ENCODE results near the gene SLC39A8.

The SLC39A8 gene

GRCh38 chr4:102341201-102341600 lies 4.1 kb downstream of the SLC39A8 start:
- no peak for DNase-seq (ENCODE audit: low read depth, low spot score)

GRCh38 chr4:102339018-102339417 lies 6.3 kb downstream of the SLC39A8 start:
- no peak for DNase-seq (ENCODE audit: low read depth, low spot score)

- no peak for DNase-seq (ENCODE audit: low read depth, low spot score)
These were observed 6.9 kb downstream of the SLC39A8 start for GRCh38 chr4:102338405-102338804.

DNA sequence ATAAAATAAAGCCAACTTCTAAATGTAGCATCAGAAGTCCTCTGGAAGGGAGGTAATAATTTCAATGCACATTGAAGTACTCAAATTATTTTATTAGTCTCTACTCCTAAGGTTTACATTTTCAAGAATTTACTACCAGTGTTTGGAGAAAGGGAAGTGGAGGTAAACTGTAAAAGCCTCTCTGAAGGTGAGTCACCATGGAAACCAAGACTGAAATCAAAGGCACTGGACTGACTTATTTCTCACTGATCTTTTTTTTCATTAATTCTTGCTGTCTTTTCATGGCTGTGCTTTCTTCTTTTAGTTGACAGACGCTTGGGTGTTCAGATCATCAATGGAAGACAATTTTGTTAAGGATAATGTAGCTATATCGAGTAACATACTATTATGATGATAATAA lies 9.7 kb downstream of the SLC39A8 start:
- no peak for DNase-seq (ENCODE audit: low read depth, low spot score)

- DNase-seq (ENCODE audit: low read depth, low spot score) = no peak
These were observed 10.7 kb downstream of the SLC39A8 start for GRCh38 chr4:102334624-102335023.

- DNase-seq (ENCODE audit: low read depth, low spot score) = no peak
These were observed 11.5 kb downstream of the SLC39A8 start for GRCh38 chr4:102333787-102334186.

DNA sequence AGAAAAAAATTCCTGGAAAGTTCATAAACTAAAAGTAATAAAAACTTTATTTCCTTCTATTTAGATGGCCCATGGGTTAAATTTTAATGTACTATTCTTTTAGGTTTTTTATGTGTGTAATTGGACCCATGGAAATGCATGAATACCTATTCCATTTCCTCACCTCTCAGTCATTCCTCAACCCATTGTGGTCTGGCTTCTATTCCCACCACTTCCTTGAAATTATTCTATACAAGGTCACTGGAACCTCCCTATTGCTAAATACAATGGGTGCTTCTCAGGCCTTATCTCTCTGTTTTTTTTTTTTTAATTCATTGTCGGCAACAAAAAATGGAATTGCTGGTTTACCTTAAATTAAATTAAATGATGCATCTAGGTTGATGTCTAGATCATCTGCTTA lies 17.2 kb downstream of the SLC39A8 start:
- DNase-seq (ENCODE audit: low read depth, low spot score) = no peak

DNA sequence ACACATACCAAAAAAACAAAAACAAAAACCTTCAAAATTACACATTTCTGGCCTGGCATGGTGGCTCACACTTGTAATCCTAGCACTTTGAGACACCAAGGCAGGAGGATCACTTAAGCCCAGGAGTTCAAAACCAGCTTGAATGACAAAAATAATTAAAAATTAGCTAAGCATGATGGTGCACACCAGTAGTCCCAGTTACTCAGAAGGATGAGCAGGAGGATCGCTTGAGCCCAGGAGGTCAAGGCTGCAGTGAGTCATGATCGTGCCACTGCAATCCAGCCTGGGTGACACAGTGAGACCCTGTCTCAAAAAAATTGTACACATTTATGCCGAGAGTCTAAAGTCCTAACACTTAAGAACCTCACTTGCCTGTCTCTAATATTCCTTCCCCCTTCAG lies 18.3 kb downstream of the SLC39A8 start:
- no peak for DNase-seq (ENCODE audit: low read depth, low spot score)

DNA sequence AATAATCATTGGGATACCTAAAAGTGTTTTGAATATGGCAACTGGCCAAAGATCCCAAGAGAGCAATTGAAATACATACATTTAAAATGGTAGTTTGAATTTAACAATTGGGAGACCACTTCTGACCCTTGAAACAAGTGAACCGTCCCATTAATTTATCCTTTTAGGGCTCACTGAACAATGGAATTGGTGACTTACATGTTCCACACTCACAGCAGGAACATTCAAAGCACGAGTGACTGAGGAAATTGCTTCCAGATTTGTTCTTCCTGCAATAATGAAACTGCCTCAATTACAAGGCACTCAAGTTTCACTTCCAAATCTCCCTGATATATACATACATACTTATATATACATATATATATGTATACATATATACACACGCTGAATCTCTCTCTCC lies 20.6 kb downstream of the SLC39A8 start:
- no peak for DNase-seq (ENCODE audit: low read depth, low spot score)

- no peak for DNase-seq (ENCODE audit: low read depth, low spot score)
These were observed 22.5 kb downstream of the SLC39A8 start for GRCh38 chr4:102322736-102323135.

GRCh38 chr4:102321260-102321995 lies 23.9 kb downstream of the SLC39A8 start:
- DNase-seq (ENCODE audit: low read depth, low spot score) = no peak

- DNase-seq (ENCODE audit: low read depth, low spot score) = no peak
These were observed 25.7 kb downstream of the SLC39A8 start for GRCh38 chr4:102319594-102319993.

- DNase-seq (ENCODE audit: low read depth, low spot score) = no peak
These were observed 26.8 kb downstream of the SLC39A8 start for GRCh38 chr4:102318526-102318925.

DNA sequence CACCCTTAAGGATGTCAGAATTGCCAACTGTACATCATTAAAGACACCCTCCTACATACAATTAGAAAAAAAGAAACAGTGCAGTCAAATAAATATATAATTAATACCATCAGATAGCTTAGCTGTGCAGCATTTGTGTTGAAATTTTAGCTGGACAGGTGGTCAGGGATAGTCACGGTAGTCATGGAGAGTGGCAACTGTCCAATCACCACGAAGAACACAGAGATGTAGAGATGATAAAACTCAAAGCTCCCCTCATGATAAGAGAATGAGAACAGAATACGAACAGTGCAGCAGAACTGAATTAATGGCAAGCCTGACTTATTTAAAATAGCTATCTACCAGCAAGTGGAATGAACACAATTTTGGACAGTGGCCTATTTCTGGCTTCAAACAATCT lies 27.2 kb downstream of the SLC39A8 start:
- DNase-seq (ENCODE audit: low read depth, low spot score) = no peak

DNA sequence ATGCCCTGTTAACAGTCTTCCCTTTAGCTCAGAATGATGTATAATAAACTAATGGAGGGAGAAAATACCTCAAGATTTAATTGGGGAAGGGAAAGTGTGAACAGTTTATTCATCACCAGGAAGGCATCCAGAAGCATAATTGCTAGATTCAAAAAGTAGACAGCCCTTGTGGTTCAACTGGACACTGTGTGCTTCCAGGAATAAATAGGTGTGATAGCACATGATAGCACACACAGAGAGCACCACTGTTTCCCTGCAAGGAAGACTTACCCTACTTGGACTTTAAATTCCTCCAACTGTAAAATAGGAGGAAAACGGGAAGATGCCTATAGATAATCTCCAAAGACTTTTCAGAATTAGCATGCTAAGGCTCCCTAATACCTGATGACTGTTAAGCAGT lies 27.8 kb downstream of the SLC39A8 start:
- no peak for DNase-seq (ENCODE audit: low read depth, low spot score)

- no peak for DNase-seq (ENCODE audit: low read depth, low spot score)
These were observed 28.7 kb downstream of the SLC39A8 start for GRCh38 chr4:102316585-102316984.

GRCh38 chr4:102315532-102315931 lies 29.8 kb downstream of the SLC39A8 start:
- no peak for DNase-seq (ENCODE audit: low read depth, low spot score)

GRCh38 chr4:102312417-102312816 lies 32.9 kb downstream of the SLC39A8 start:
- no peak for DNase-seq (ENCODE audit: low read depth, low spot score)

GRCh38 chr4:102311912-102312311 lies 33.4 kb downstream of the SLC39A8 start:
- DNase-seq (ENCODE audit: low read depth, low spot score) = no peak

DNA sequence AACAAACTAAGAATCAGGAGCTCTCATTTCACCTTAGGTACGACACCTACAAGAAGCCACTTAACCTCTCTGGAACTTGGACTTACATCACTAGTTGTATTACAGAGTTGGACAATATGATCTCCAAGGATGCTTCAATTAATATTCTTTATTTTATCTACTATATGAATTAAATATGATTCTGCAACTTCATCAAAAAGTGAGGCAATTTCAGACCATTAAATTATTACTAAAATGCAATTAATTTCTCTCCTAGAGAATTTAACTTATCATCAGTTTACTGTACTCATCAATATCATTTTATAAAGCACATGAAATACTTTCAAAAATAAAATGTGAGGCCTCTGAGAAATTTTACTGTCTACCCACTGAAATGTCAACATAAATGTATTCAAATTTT lies 33.9 kb downstream of the SLC39A8 start:
- no peak for DNase-seq (ENCODE audit: low read depth, low spot score)

DNA sequence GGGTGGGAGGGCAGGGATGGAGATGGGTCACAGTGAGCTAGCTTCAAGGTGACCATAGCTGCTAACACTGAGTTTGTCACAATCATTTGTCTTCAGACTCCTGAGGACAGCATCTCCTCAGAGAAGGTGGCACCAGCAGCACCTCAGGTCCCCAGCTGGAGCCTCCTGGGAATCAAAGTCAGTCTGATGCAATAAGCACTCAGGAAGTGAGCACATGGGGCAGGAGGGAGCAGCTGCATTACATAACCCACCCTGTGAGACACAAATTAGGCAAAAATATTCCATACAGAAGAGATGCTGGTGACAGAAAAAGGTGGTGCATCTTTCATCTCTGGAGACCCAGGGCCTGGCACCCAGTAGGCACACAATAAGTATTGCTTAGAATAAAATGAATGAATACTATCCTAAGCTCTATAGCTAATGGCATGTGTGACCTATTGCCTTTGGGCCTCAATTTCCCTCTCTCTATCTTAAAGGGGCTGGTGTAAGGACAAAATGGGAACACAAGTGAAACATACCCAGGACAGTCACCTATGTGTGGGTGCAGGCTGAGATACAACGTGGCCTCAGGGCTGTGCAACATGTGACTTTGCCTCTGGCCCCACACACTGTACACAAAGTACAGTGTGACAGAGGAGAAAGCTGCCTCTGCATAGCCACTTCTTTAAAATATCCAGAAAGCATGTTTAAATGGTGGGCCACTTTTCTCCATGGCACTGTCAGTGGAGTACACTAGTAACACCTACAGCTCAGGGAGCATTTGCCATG lies 37.1 kb downstream of the SLC39A8 start:
- DNase-seq (ENCODE audit: low read depth, low spot score) = no peak

- DNase-seq (ENCODE audit: low read depth, low spot score) = no peak
These were observed 39.6 kb downstream of the SLC39A8 start for GRCh38 chr4:102305666-102306065.

GRCh38 chr4:102302762-102303161 lies 42.5 kb downstream of the SLC39A8 start:
- no peak for DNase-seq (ENCODE audit: low read depth, low spot score)
